Activated CD4-positive, alpha-beta T cell treated with anti-CD3 and anti-CD28 coated beads, Interleukin-2, amount 50 U/mL, for 4 hours (primary cell): ENCODE measurements around the gene PLAU.
"Not testable (repeated sequence)": the region's sequence is repeated elsewhere in the genome, so short reads cannot be mapped to it uniquely, and the experiment has no call there.

Source experiments
- DNase-seq, 2 experiments: peaks; one replicate each; pipeline ENCODE4 v3.0.0-alpha.2; 2020

Gene PLAU

DNA sequence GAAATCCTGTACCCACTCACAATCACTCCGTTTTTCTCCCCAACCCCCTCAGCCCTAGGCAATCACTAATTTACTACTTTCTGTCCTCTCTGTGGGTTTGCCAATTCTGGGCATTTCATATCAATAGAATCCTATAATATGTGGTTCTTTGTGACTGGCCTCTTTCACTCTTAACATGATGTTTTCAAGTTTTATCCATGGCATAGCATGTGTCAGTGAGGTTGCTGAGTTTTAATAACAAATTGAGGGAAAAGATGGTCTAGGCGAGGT lies 11.9 kb downstream of the PLAU start:
- DNase-seq: no peak

DNA sequence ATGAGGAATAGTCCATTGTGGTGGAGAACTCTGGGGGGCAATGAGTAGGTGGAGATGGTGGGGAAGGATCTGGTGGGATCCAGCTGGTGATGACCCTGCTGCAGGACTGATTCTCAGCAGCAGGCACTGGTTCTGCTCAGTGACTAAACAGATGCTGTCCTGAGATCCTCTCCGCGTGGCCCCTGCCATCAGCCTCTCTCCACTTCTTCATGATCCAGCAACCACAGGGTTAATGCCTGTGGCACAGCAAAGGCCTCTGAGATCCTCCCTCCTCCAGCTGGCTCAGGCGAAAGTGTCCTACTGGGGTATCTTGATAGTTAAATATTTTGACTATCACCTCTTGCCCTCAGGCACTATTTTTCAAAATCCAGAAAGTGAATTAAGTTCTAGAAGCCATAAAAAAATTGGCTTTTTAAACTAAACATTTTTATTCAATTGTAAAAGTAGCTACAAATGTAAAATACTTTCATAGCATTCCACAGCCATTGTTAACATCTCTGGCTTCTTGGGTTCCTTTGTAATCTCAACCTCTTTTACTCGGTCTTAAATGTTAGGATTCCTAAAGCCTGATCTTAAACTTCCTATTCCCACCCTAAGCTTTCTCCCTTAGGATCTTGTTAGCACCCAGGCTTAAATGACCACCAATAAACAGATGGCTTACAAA lies 13.1 kb downstream of the PLAU start:
- DNase-seq: no peak

DNA sequence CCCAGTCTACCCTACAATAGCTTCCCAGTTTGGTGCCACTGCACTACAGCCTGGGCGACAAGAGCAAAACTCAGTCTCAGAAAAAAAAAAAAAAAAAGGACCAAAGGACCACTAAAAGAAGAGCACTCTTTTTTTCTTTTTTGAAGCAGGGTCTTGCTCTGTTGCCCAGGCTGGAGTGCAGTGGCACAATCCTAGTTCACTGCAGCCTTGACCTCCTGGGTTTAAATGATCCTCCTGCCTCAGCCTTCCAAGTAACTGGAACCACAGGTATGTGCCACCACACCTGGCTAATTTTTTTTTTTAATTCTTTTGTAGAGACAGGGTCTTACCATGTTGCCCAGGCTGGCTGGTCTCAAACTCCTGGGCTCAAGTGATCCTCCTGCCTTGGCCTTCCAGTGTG lies 14.0 kb downstream of the PLAU start:
- no peak for DNase-seq

DNA sequence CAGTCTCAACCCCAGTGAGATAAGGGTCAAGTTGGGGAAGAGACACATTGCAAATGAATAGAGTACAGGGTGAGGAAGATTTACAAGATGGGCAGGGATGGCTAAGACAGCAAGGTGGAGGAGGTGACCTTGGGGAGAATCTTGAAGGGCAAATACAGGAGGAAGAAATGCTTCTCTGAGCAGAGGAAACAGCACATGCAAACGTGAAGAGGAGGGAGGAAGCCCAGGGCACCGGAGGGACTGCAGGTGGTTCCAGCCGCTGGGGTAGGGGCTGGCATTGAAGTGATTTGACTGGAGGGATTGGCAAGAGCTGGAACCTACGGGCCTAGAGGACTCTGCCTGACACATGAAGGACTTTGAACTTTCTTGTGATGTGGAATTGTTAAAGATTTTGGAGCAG lies 14.6 kb downstream of the PLAU start:
- DNase-seq: no peak

DNA sequence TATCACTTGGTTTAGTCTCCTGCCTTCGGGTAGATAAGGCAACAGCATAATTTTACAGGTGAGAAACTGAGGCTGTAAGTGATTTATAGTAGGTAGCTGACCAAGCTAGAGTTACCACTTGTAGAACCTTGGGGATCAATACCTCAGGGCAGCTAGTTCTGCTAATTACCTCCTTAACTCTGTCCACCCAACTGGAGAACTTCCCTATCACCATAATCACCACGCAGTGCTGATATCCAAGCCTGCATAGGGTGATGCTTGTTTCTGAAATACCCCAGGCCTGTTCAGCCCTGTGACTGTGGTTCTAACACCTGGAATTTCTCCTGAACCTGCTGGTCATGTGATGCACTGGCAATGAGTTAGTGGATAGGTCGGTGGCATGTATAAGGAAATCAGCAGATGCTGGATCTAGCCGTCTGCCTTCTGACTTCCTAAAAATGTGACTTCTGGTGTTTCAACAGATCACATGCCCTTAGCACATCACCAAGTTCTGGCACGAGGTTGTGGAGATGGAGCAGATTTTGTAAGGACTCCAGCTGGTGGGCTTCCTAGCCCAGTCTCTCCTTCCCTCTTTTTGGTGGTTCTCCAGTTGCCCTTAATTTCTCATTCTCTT lies 15.3 kb downstream of the PLAU start:
- no peak for DNase-seq

DNA sequence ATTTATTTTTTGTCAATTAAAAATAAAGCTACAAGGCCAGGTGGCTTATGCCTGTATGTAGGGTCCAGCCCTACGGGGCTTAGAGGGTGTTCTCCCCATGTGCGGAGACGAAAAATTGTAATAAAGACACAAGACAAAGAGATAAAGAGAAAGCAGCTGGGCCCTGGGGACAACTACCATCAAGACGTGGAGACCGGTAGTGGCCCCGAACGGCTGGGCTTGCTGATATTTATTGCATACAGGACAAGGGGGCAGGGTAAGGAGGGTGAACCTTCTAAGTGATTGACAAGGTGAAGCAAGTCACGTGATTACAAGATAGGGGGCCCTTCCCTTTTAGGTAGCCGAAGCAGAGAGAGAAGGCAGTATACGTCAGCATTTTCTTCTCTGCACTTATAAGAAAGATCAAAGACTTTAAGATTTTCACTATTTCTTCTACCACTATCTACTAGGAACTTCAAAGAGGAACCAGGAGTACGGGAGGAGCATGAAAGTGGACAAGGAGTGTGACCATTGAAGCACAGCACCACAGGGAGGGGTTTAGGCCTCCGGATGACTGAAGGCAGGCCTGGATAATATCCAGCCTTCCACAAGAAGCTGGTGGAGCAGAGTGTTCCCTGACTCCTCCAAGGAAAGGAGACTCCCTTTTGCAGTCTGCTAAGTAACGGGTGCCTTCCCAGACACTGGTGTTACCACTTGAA lies 19.8 kb downstream of the PLAU start:
- not testable (repeated sequence) for DNase-seq

DNA sequence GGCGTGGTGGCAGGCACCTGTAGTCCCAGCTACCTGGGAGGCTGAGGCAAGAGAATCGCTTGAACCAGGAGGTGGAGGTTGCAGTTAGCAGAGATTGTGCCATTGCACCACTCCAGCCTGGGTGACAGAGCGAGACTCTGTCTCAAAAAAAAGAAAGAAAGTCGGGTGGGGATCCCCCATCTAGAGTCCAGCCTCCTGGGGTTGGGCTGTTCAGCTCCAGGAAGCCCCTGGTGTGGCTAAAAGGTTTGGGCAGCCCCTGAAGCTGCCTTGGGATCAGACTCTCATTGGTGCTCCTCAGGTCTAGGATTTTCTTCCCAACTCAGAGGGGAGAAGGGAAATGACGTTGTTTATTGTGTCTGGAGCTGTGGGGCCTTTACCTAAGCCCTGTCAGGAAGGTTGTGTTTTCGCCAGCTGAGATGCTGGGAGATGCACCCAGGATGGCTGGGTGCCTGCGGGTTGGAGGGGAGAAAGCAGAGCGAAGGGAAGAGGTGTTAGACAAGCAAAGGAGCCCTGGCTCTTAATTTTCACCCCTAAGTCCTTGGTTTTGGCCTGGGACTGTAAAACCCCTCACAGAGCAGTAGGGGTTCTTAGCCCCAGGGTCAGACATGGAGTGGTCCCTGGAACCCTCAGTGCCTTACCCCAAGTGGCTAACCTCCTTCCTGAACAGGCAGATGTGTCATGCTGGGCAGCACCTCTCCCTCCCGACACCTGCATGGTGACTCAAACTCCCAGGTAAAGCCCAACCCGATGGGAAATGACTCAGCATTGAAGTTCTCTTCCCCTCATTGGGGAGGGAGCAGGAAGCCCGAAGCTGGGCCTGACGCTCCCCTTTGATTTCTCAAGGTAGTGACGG lies 21.1 kb downstream of the PLAU start:
- DNase-seq: peak; percentile 60 to 71

DNA sequence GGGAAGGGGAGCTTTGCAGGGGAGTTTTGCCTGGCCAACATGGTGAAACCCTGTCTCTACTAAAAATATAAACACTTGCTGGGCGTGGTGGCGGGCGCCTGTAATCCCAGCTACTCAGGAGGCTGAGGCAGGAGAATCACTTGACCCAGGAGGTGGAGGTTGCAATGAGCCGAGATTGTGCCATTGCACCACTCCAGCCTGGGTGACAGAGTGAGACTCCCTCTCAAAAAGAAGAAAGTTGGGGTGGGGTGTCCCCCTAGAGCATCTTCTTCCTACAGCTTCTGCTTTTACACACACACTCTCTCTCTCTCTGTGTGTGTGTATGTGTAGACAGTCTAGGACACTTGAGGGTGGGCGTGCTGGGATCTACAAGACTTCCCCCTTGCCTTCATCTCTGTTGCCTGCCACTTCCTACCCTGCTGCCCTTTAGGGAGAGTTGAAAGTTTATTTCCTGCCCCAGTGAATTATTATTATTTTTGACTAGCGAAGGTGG lies 21.7 kb downstream of the PLAU start:
- no peak for DNase-seq

DNA sequence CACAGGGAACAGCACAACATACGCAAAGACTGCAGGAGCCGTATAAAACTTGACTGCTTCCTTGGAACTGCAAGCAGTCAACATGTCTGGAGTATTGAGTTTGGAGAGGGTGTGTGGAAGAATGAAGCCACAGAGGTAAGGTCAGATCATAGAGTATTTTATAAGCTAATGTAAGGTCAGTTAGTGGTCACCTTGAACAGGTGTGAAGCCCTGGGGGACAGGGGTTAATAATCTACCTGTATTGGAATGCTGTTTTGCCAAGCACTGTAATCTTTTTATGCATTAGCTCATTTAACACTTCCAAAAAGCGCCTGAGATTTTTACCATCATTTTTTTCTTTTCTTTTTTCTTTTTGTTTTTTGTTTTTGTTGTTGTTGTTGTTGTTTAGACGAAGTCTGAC lies 23.1 kb downstream of the PLAU start:
- DNase-seq: no peak

DNA sequence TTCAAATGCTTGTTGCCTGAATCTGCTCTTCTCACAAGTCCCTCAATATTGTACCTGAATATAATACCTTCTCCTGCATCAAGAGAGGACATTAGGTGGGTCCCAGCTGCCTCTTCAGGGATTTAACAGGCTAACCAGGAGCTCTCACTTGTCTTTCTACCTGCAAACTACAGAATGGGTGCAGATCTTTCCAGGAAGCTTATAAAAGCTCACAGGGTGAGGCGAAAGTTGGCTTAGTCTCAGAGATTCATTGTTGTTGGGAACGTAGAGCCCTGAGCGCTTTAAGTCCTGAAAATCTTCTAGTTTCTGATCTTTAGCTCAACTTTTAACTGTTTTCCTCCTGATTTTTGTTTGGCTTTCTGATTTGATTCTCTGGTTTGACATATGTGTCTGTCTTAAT lies 25.0 kb downstream of the PLAU start:
- DNase-seq: no peak

DNA sequence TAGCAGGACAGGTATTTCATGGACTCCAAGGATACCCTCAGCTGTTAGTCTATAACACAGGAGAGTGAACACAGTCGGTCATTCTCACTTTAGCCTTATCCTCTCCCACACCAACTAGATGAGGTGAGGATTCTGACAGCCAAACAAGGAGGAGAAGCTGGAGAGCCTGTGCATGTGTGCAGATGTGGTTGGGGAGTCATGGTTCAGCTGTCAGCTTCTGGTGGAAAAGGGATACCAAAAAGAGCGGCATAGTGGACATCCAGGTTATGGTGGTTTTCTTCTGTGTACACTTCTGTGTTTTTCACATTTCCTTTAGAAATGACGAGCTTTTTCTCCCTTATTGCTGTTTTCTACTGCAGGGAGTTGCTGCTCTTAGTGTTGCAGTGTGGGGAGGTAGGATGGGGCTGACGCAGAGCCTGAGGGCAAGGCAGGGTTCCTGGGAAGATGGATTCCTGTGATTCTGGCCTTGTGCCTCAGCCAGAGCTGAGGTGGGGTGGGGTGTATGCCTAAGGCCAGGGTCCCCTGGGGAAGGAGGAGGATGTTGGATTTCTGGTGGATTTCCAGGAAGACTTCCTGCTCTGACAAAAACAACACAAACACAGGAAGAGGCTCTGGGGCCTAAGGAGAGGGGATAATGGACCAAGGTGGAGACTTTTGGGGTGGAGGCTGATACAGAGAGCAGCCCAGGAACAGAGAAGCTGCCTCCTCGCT lies 26.6 kb downstream of the PLAU start:
- no peak for DNase-seq

DNA sequence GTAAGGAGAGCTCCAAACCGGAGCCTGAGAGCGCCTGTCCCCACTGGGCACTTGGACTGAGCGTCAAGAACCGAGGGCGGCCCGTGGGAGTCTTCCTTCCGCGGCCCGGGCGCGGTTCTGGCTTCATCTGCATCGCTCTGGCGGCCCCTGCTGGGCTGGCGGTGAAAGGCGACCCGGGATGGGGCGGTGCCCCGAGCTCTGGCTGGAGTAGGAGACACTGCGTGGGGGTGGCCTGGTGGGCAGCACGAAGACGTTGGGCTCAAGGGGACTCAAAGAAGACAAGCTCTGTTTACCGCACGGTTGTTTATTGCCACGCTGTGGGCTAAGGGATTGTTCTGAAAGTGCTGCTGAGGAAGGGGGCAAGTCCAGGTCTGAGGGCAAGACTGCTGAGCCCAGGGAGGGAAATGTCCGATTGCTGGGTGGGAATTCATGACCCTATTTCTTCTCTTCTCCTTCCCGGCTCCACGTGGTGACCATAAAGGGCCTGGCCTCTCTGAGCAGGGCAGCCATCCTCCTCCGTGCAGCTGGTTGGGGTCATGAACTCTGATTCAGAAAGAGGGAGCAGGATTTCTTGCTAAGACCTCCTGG lies 29.8 kb downstream of the PLAU start:
- DNase-seq: peak; percentile 79 to 82

DNA sequence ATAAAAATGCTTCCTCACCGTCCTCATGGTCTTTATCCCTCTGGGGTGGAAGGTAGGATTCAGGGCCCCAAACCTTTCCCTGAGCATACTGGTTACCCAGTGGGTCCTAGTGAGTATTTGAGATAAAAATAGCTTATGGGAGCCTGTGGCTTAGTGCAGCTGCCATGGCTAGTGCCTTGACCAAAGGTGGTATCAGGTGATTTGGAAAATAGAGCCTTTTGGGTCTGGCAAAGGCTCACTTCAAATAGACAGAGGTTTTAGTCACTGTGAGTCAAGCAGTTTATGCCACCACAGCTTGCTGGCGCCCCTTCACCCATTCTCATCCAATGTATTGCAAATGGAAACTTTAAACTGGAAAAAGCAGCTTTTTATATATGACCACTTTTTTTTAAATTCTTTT lies 30.4 kb downstream of the PLAU start:
- no peak for DNase-seq

DNA sequence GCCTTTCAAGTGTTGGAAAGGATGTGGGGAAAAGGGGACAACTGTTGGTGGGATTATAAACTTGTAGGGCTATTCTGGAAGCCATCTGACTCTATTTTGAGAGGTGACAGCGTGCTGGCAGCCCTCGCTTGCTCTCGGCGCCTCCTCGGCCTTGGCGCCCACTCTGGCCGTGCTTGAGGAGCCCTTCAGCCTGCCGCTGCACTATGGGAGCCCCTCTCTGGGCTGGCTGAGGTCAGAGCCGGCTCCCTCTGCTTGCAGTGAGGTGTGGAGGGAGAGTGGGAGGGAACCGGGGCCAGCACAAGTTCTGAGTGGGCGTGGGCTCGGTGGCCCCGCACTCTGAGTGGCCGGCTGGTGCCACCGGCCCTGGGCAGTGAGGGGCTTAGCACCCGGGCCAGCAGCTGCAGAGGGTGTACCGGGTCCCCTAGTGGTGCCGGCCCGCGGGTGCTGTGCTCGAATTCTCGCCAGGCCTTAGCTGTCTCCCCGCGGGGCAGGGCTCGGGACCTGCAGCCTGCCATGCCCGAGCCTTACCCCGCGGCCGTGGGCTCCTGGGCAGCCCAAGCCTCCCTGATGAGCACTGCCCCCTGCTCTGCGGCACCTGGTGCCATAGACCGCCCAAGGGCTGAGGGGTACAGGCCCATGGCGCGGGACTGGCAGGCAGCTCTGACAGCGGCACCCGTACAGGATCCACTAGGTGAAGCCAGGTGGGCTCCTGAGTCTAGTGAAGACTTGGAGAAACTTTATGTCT lies 33.6 kb downstream of the PLAU start:
- DNase-seq: no peak

DNA sequence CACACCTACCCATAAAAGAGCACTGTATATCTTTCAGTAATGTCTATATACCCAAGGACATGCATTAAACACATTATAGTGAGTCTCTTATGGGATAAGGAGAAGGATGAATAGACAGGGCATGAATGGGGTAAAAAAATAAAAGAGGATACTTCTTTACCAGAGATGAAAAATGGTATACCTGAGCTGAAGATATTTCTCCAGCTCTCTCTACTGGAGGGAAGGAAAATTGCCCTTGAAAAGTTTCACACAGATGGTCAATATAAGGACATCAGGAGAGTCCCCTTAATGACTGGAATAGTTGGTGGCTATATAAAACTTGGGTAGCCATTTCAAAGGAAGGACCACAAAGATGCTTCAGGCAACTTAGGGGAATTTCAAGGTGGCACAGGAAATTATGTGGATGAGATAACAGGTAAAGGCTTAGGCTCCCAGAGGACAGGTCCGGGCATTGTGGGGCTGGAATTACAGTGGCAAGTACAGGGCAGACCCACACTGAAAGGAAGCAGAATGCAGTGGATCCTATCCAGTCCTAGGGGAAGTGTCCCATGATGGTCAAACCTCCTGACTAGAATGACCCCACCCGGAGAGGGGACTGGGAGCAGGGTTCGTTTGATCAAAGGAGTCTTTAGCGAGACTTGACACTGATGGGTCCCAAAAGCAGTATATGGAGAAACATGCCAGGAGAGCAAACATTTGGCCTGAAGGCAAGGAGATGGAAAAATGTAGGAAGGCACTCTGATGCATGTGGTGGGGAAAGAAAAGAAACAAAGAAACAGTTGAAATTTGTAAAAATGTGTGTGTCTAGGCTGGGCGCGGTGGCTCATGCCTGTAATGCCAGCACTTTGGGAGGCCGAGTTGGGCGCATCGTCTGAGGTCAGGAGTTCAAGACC lies 35.6 kb downstream of the PLAU start:
- DNase-seq: no peak

DNA sequence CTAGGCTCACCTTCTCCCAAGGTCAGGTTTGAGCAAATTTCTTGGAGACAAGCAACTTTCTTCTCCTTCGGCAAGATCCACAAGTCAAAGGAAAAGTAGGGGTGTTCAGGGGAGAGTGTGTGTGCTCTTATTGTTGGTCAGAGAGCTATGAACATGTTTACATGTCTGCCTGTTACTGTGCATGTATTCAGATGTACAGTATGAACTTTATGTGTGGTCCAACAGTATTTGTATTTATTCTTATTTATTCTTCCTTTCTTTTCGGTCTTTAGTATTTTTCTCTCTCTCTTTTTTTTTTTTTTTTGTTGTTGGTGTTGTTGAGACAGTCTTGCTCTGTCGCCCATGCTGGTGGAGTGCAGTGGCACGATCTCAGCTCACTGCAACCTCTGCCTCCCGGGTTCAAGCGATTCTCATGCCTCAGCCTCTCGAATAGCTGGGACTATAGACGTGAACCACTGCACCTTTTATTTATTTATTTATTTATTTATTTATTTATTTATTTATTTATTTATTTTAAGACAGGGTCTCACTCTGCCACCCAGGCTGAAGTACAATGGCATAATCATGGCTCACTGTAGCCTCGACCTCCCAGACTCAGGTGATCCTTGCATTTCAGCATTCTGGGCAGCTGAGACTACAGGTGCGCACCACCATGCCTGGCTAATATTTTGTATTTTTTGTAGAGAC lies 38.2 kb downstream of the PLAU start:
- DNase-seq: no peak

DNA sequence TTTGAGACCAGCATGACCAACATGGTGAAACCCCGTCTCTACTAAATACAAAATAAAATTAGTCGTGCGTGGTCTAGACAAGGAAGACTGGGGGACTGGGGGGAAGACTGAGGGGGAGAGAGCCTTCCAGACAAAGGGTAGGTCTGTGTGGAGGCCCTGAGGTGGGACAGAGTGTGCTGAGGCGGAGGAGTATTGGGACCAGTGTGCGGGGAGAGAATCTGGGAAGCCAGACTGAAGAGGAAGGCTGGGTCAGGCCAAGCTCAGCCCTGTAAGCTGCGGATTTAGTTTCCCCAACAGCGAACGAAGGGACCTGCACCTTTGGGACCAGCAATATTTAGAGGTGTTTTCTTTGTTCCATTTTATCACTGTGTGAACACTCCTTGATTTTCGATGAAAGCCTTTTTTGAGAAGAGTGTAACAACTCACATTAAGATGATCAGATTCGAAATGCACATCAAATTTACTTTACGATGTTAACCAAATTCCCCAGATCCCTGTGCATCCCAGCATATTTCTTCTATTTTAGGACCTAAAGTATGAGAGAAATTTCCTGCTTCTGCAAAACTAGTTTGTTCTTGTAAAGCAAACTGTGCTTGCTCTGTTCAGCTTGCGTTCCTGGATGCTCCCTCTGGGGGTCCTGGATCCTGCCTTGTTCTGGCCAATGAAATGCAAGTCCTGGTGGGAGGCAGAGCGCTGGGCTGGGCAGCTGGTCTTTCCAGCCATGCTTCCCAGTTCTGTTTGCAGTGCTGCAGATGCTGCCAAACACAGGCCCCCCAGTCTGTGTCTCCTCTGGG lies 39.4 kb downstream of the PLAU start:
- DNase-seq: no peak

DNA sequence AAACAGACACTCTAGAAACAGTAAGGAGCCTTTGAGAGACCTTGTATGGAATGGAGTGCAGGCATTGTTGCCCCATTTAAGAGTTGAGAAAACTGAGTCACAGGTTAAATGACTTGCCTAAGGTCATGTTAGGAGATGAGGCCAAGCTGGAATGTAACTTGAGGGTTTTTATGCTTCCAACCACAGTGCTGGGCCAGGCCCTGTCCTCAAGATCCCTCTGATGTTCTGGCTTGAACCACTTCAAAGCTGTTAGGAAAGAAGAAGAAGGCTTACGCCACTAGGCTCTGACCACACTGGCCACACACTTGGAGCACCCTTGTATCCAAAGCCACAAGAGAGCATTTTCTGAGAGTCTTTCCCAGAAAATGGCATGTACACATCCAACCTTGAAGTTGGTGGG lies 42.7 kb downstream of the PLAU start:
- no peak for DNase-seq

DNA sequence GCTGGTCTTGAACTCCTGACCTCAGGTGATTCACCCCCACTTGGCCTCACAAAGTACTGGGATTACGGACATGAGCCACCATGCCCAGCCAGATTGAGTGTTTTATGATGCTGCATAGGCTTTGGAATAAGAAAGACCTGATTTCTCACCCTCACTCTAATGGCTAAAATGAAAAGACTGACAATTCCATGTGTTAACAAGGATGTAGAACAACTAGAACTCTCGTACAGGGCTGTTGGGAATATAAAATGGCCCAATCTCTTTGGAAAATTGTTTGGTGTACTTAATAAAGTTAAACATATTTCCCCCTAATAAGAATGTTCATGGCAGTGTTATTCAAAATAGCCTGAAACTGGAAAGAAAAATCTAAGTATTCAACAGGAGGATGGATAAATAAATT lies 43.8 kb downstream of the PLAU start:
- DNase-seq: no peak
